C1 segment of cervical spinal cord (tissue), 14 donors: ENCODE measurements around the gene RPRD1A.
"Not testable (repeated sequence)": the region's sequence is repeated elsewhere in the genome, so short reads cannot be mapped to it uniquely, and the experiment has no call there.

ENCODE experiments used
- DNase-seq, 14 donors: peaks; one replicate each; lab custom pipeline; 2025; lab: John Stamatoyannopoulos, UW

RPRD1A gene

GRCh38 chr18:36031903-36032302, 35.5 kb downstream of the RPRD1A start:
- DNase-seq = no peak

- no peak for DNase-seq
These were observed 36.0 kb downstream of the RPRD1A start for GRCh38 chr18:36031407-36031806.

- DNase-seq = no peak
These were observed 38.5 kb downstream of the RPRD1A start for GRCh38 chr18:36028859-36029258.

- no peak for DNase-seq
These were observed 42.3 kb downstream of the RPRD1A start for GRCh38 chr18:36025025-36025424.

GRCh38 chr18:36024241-36024640, 43.1 kb downstream of the RPRD1A start:
- DNase-seq = not testable (repeated sequence)

GRCh38 chr18:36023336-36023735, 44.0 kb downstream of the RPRD1A start:
- DNase-seq = no peak

- no peak for DNase-seq
These were observed 47.1 kb downstream of the RPRD1A start for GRCh38 chr18:36020174-36020711.

GRCh38 chr18:36017232-36017631, 50.1 kb downstream of the RPRD1A start:
- DNase-seq = no peak

GRCh38 chr18:36015629-36016028, 51.7 kb downstream of the RPRD1A start:
- DNase-seq = no peak

- DNase-seq = no peak
These were observed 54.5 kb downstream of the RPRD1A start for GRCh38 chr18:36012891-36013290.

GRCh38 chr18:36009214-36009613, 58.1 kb downstream of the RPRD1A start:
- no peak for DNase-seq

GRCh38 chr18:36006997-36007396, 60.4 kb downstream of the RPRD1A start:
- no peak for DNase-seq

- DNase-seq = no peak
These were observed 67.4 kb downstream of the RPRD1A start for GRCh38 chr18:35999925-36000324.

- DNase-seq = no peak
These were observed 68.4 kb downstream of the RPRD1A start for GRCh38 chr18:35998967-35999366.

- DNase-seq = no peak
These were observed 74.3 kb downstream of the RPRD1A start for GRCh38 chr18:35993013-35993412.

- no peak for DNase-seq
These were observed 75.7 kb downstream of the RPRD1A start for GRCh38 chr18:35991696-35992095.

- no peak for DNase-seq
These were observed 83.5 kb downstream of the RPRD1A start for GRCh38 chr18:35983818-35984217.

- DNase-seq = no peak
These were observed 84.2 kb downstream of the RPRD1A start for GRCh38 chr18:35983147-35983546.

- DNase-seq = no peak
These were observed 84.8 kb downstream of the RPRD1A start for GRCh38 chr18:35982409-35983114.

GRCh38 chr18:35979112-35979511, 88.2 kb downstream of the RPRD1A start:
- no peak for DNase-seq

GRCh38 chr18:35974181-35974580, 93.2 kb downstream of the RPRD1A start:
- no peak for DNase-seq

- DNase-seq = no peak
These were observed 93.7 kb downstream of the RPRD1A start for GRCh38 chr18:35973650-35974049.

- DNase-seq = peak; percentile 60 to 97 (median 94)
These were observed 95.0 kb downstream of the RPRD1A start, which contains the start of gene RMP24 for GRCh38 chr18:35972197-35973000. TSS of gene RMP24 (plus strand) at chr18:35972679.
